Osteocyte (in vitro differentiated cells): Measurements from ENCODE around the gene TET3. TPM values are rescaled to one million over a fixed set of nuclear protein-coding genes. Genes with fewer than 3 reads are reported as not detected.

Experiments used
- DNase-seq: peaks from one replicate; pipeline ENCODE4 v3.0.0; 2021; ENCODE audit warnings: mixed read lengths; ENCODE audit not compliant: unreplicated experiment; ENCODE audit errors: extremely low spot score
- H3K27ac Mint-ChIP-seq: one replicate; pipeline ENCODE4 v1.8.0; 2021; ENCODE audit warnings: mild to moderate bottlenecking, mixed read lengths; ENCODE audit not compliant: unreplicated experiment
- H3K27me3 Mint-ChIP-seq: one replicate; pipeline ENCODE4 v1.8.0; 2021; ENCODE audit warnings: mixed read lengths; ENCODE audit not compliant: unreplicated experiment
- H3K36me3 Mint-ChIP-seq: one replicate; pipeline ENCODE4 v1.8.0; 2021; ENCODE audit warnings: mixed read lengths; ENCODE audit not compliant: unreplicated experiment
- H3K4me1 Mint-ChIP-seq: one replicate; pipeline ENCODE4 v1.8.0; 2021; ENCODE audit warnings: mixed read lengths; ENCODE audit not compliant: unreplicated experiment
- H3K4me3 Mint-ChIP-seq: one replicate; pipeline ENCODE4 v1.8.0; 2021; ENCODE audit warnings: mild to moderate bottlenecking, moderate library complexity, mixed read lengths; ENCODE audit not compliant: unreplicated experiment
- H3K9me3 Mint-ChIP-seq: one replicate; pipeline ENCODE4 v1.8.0; 2021; ENCODE audit warnings: mixed read lengths; ENCODE audit not compliant: unreplicated experiment
- total RNA-seq: library from RNA; stranded (reverse); gene quantifications from 2 replicates; pipeline ENCODE4 v1.2.1, GENCODE V29; 2021
- TF ChIP-seq, protein P1 (sequence below): fragments of 200-600 bp; sonication (generic); IDR thresholded peaks from 2 replicates; pipeline ENCODE4 v1.5.0; 2021; ENCODE audit warnings: antibody characterized with exemption, mild to moderate bottlenecking, moderate library complexity

The TET3 gene
- total RNA-seq, 1 donor from 2014 or later, result 26.5 TPM

DNA sequence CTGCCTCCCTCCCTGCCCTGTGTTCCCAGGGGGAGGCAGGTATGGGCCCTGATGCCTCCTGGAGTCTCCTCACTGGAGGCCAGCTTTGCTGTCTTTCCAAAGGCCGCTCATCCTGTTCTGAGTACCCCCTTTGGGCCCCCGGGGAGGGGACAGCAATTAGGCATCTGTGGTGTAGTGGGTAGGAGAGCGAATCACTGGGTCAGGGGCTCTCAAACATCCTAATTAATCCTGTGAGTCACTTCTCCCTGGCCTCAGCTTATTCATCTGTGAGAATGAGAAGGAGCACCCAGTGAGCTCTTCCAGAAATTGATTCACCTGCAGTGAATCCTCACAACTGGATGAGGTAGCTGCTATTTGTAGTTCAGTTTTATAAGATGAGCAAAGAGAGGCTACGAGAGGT lies 16.4 kb downstream of the TET3 start:
- peaks cover 60% of the 10 kb centered on the region for H3K4me1 Mint-ChIP-seq

DNA sequence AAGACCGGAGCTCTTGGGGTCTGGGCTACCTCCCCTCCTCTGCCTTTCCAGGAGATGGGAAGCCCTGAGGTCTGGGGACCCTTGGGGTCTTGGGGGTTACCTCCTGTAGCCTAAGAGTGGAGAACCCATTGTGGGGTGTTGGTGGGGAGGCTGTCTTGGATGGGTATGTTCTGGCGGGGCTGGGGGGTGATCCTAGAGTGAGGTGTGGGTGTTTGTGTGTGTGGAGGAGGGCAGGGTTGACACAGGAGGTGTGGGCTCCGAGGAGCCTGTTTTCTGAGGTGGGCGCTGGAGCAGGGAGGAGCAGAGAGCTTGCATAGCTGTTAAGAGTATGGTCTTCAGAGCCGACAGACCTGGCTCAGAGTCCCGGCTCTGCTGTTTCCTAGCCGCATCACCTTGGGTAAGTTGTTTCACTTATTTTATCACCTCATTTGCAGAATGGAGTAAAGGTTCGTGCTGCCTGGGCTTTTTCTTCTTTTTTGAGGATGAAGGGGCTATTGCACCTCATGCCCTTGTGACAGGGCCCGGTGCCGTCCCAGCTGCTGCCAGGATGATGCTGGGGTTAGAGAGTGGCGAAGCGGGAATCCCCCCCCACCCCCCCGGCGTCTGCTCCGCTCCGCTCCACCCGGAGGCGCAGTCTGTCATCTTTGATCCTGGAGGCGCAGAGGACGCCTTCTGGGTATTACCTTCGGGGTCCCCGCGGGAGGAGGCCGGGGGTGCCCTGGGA lies 17.2 kb downstream of the TET3 start:
- no peaks in the 10 kb centered on the region for H3K9me3 Mint-ChIP-seq
- no peak for DNase-seq
- peaks cover 2% of the 10 kb centered on the region for H3K36me3 Mint-ChIP-seq
- peaks cover 69% of the 10 kb centered on the region for H3K4me1 Mint-ChIP-seq
- TF ChIP-seq, protein P1, sequence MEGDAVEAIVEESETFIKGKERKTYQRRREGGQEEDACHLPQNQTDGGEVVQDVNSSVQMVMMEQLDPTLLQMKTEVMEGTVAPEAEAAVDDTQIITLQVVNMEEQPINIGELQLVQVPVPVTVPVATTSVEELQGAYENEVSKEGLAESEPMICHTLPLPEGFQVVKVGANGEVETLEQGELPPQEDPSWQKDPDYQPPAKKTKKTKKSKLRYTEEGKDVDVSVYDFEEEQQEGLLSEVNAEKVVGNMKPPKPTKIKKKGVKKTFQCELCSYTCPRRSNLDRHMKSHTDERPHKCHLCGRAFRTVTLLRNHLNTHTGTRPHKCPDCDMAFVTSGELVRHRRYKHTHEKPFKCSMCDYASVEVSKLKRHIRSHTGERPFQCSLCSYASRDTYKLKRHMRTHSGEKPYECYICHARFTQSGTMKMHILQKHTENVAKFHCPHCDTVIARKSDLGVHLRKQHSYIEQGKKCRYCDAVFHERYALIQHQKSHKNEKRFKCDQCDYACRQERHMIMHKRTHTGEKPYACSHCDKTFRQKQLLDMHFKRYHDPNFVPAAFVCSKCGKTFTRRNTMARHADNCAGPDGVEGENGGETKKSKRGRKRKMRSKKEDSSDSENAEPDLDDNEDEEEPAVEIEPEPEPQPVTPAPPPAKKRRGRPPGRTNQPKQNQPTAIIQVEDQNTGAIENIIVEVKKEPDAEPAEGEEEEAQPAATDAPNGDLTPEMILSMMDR, result no peak
- H3K4me3 Mint-ChIP-seq, result peak overlapping the region; percentile 61
- no peaks in the 10 kb centered on the region for H3K27me3 Mint-ChIP-seq
- no peak overlapping the region for H3K27ac Mint-ChIP-seq

More for the DNA sequence above, 16.4 kb downstream of the TET3 start:
- TF ChIP-seq, protein P1, result no peak
- H3K27ac Mint-ChIP-seq, result no peak overlapping the region
- peak overlapping the region; percentile 45 for H3K4me3 Mint-ChIP-seq
- no peaks in the 10 kb centered on the region for H3K27me3 Mint-ChIP-seq
- DNase-seq, result no peak
- H3K9me3 Mint-ChIP-seq, result no peaks in the 10 kb centered on the region
- peaks cover 2% of the 10 kb centered on the region for H3K36me3 Mint-ChIP-seq

DNA sequence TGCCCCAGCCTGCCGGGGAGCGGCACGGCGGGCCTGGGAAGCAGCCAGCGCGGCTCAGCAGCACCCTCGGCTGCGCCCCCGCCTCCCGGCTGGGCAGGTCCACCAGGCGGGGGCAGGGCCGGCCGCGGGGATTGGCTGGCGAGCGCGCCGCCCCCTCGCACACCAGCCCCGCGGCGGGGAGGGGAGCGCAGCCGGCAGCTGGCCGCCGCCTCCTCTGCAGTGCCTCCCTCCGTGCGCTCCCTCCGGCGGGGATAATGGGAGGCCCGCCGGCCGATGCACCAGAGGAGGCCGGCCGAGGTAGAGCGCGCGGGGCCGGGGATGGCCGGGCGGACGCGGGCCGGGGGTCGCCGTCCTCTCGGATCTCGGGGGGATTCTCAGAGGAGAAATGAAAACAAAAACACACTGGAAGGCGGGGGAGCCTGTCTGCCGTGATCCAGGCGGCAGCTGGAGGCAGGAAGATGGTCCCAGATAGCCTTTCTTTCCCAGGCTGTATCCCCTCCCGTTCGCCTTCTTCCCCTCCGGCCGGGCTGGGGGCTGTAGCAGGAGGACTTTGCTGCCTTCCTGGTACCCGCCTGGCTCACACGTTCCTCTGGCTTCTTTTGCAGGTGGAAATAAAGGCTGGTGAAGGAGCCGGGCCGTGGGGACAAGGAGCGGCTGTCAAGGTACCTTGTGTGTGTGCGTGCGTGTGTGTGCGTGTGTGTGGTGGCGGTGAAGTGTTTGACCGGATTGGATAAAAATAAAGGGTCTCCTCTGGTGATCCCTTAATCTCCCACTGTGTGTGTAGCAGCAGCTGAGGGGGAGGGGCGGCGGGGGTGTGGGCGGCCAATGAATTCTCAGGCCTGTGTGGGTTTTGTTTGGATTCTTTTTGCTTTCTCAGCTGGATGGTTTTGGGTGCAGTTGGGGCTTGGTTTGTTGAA lies 18.1 kb downstream of the TET3 start:
- DNase-seq, result peak; percentile 95
- peaks cover 2% of the 10 kb centered on the region for H3K36me3 Mint-ChIP-seq
- peaks cover 77% of the 10 kb centered on the region for H3K4me1 Mint-ChIP-seq
- no peaks in the 10 kb centered on the region for H3K27me3 Mint-ChIP-seq
- H3K27ac Mint-ChIP-seq, result peak overlapping the region; percentile 92
- TF ChIP-seq, protein P1, result no peak
- H3K9me3 Mint-ChIP-seq, result no peaks in the 10 kb centered on the region
- H3K4me3 Mint-ChIP-seq, result peak overlapping the region; percentile 82

DNA sequence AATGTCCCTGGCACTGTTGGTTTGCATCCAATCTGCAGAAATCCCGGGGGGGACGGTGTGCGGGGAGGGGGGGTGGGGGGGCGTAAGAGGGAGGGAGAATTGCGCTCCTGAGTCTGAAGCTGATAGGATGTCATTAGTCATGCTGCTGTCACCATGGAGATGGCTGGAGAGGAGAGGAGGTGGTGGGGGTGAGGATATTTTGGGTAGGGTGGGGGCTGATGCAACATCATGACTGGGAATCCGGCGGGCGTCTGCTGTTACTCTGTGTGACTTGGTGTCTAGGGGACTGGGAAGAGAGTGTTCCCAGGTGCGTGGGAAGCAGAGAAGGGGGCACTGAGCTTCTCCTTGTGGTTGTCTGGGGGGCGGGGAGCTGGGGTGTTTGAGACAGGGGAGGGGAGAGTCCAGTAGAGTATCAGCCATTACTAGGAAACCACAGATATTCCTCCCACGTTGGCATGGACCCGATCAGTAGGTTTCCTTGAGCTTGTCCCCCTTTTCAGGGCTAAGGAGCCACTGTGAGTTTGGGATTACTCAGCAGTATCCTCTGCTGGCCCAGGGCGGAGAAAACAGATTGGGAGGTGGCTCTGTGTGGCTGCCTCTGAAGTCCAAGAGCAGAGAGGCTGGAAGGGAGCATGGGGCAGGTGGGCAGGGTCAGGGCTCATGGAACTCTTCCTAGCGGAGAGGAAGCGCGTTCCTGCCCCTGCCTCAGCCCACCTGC lies 18.9 kb downstream of the TET3 start:
- Mint-ChIP-seq H3K27me3 (no peaks in the 10 kb centered on the region), H3K36me3 (peaks cover 2% of the 10 kb centered on the region), H3K4me3 (peak overlapping the region; percentile 82), H3K27ac (peak overlapping the region; percentile 92), H3K4me1 (peaks cover 86% of the 10 kb centered on the region), H3K9me3 (no peaks in the 10 kb centered on the region)
- TF ChIP-seq, protein P1, result no peak
- DNase-seq, result no peak
